Fibroblast of lung (primary cell): ENCODE results near the gene RUNDC3A. TPM values are rescaled to one million over a fixed set of nuclear protein-coding genes. Genes with fewer than 3 reads are reported as not detected.

Experiments used
- DNase-seq, 2 donors: peaks; one replicate each; pipeline versions ENCODE4 v3.0.0 to v3.0.0-alpha.2; 2010; ENCODE audit warnings: low read depth in 2 of 2
- H2AFZ ChIP-seq: 2 replicates; pipeline ENCODE4 v1.5.1; 2012; ENCODE audit warnings: low read length, control low read depth, inconsistent platforms
- H3K27ac ChIP-seq: 2 replicates; pipeline ENCODE4 v1.5.1; 2011; ENCODE audit warnings: low read length, control low read depth; ENCODE audit not compliant: insufficient read depth
- H3K27me3 ChIP-seq: 2 replicates; pipeline ENCODE4 v1.5.1; 2011; ENCODE audit warnings: mild to moderate bottlenecking, low read length; ENCODE audit not compliant: control insufficient read depth, insufficient read depth
- H3K36me3 ChIP-seq: 2 replicates; pipeline ENCODE4 v1.5.1; 2011; ENCODE audit warnings: low read length; ENCODE audit not compliant: control insufficient read depth, insufficient read depth
- H3K4me1 ChIP-seq: 2 replicates; pipeline ENCODE4 v1.5.1; 2011; ENCODE audit warnings: low read length; ENCODE audit not compliant: control insufficient read depth, insufficient read depth; ENCODE audit errors: extremely low read depth
- H3K4me2 ChIP-seq: 2 replicates; pipeline ENCODE4 v1.5.1; 2011; ENCODE audit warnings: low read length, control low read depth; ENCODE audit not compliant: insufficient read depth; ENCODE audit errors: extremely low read depth
- H3K4me3 ChIP-seq, 4 experiments: fragments of 200-600 bp in 1 of 4; sonication (generic) in 1 of 4; replicated peaks in 1 of 4; 2 replicates each; pipeline ENCODE4 v1.5.1; 2011 to 2016; ENCODE audit warnings: low read length in 4 of 4, low read depth in 3 of 4, mild to moderate bottlenecking in 3 of 4, control low read depth in 2 of 4, inconsistent platforms in 1 of 4, mixed read lengths in 1 of 4; ENCODE audit not compliant: insufficient read depth in 1 of 4; ENCODE audit errors: control extremely low read depth in 1 of 4
- H3K79me2 ChIP-seq: 2 replicates; pipeline ENCODE4 v1.5.1; 2012; ENCODE audit warnings: mild to moderate bottlenecking, low read length, inconsistent platforms; ENCODE audit not compliant: control insufficient read depth, insufficient read depth
- H3K9ac ChIP-seq: 2 replicates; pipeline ENCODE4 v1.5.1; 2011; ENCODE audit warnings: mild to moderate bottlenecking, low read length, control low read depth; ENCODE audit not compliant: insufficient read depth
- H3K9me3 ChIP-seq: 2 replicates; pipeline ENCODE4 v1.5.1; 2012; ENCODE audit warnings: low read depth, low read length; ENCODE audit not compliant: control insufficient read depth, insufficient read depth
- H4K20me1 ChIP-seq: 2 replicates; pipeline ENCODE4 v1.5.1; 2011; ENCODE audit warnings: low read length; ENCODE audit not compliant: control insufficient read depth, insufficient read depth; ENCODE audit errors: extremely low read depth
- CTCF ChIP-seq, 2 donors: IDR thresholded peaks in 1 of 2; conservative IDR thresholded peaks in 1 of 2; 1 replicate in 1 of 2; 2 replicates in 1 of 2; pipeline ENCODE4 v1.5.1; 2011 to 2012; ENCODE audit warnings: low read length in 2 of 2, control low read depth in 1 of 2, inconsistent platforms in 1 of 2, low read depth in 1 of 2, mild to moderate bottlenecking in 1 of 2
- EZH2 ChIP-seq: IDR thresholded peaks from 2 replicates; pipeline ENCODE4 v1.5.1; 2012; ENCODE audit warnings: low read length, control low read depth, mild to moderate bottlenecking; ENCODE audit errors: missing control alignments
- polyA plus RNA-seq, 2 donors: library from polyadenylated mRNA; depleted of rRNA in 1 of 2; stranded (reverse) in 1 of 2; unstranded in 1 of 2; fragments of >200 nt; gene quantifications; 2 replicates each; pipeline ENCODE4 v1.2.1, GENCODE V29; 2011 to 2012; ENCODE audit warnings: missing spikeins in 1 of 2
- total RNA-seq: library from RNA; depleted of rRNA; stranded (reverse); fragments of >200 nt; gene quantifications from 2 replicates; pipeline ENCODE4 v1.2.1, GENCODE V29; 2014

The RUNDC3A gene
- total and polyA plus RNA-seq, 2 donors (not counting 1 experiment from before 2014, with no cell fraction given): not detected

- no peak for DNase-seq
- no peak overlapping the region for H2AFZ ChIP-seq
- H3K4me2 ChIP-seq: no peak overlapping the region
- H3K4me3 ChIP-seq: no peak overlapping the region
- no peak overlapping the region for H3K9ac ChIP-seq
- H3K27ac ChIP-seq: no peak overlapping the region
- H3K79me2 ChIP-seq: no peaks in the 10 kb centered on the region
- no peaks in the 10 kb centered on the region for H3K36me3 ChIP-seq
- H4K20me1 ChIP-seq: no peaks in the 10 kb centered on the region
- peaks cover 4% of the 10 kb centered on the region for H3K27me3 ChIP-seq
- H3K9me3 ChIP-seq: no peaks in the 10 kb centered on the region
- no peak for TF ChIP-seq CTCF (conservative IDR thresholded peaks at IDR 0.05 in 1 of 2, IDR thresholded peaks at IDR 0.05 in 1 of 2; ENCODE audit: low read depth in 1 of 2, low read length in 2 of 2)
- TF ChIP-seq EZH2: no peak
- H3K4me1 ChIP-seq: peaks cover 5% of the 10 kb centered on the region
Measured at GRCh38 chr17:44360144-44360533, 51.7 kb downstream of the RUNDC3A start.

- Histone ChIP-seq H4K20me1 (no peaks in the 10 kb centered on the region), H3K4me2 (no peak overlapping the region), H3K36me3 (no peaks in the 10 kb centered on the region), H3K4me1 (peaks cover 5% of the 10 kb centered on the region), H3K9ac (no peak overlapping the region), H3K27me3 (peaks cover 9% of the 10 kb centered on the region), H3K4me3 (no peak overlapping the region), H3K9me3 (no peaks in the 10 kb centered on the region), H3K27ac (no peak overlapping the region), H2AFZ (no peak overlapping the region), H3K79me2 (no peaks in the 10 kb centered on the region)
- peak; percentile 34 to 72 for DNase-seq
- TF ChIP-seq CTCF (conservative IDR thresholded peaks at IDR 0.05 in 1 of 2, IDR thresholded peaks at IDR 0.05 in 1 of 2; ENCODE audit: low read depth in 1 of 2, low read length in 2 of 2) (no peak), EZH2 (no peak)
Measured at GRCh38 chr17:44360826-44361225, 52.4 kb downstream of the RUNDC3A start.

GRCh38 chr17:44361292-44362260, 53.2 kb downstream of the RUNDC3A start:
- H3K4me2 ChIP-seq: no peak overlapping the region
- H2AFZ ChIP-seq: no peak overlapping the region
- TF ChIP-seq CTCF (conservative IDR thresholded peaks at IDR 0.05 in 1 of 2, IDR thresholded peaks at IDR 0.05 in 1 of 2; ENCODE audit: low read depth in 1 of 2, low read length in 2 of 2) (no peak), EZH2 (no peak)
- peak overlapping the region in 1 of 4 experiments; percentile 81 for H3K4me3 ChIP-seq
- H3K36me3 ChIP-seq: no peaks in the 10 kb centered on the region
- no peaks in the 10 kb centered on the region for H3K9me3 ChIP-seq
- no peaks in the 10 kb centered on the region for H3K79me2 ChIP-seq
- H3K4me1 ChIP-seq: peaks cover 5% of the 10 kb centered on the region
- DNase-seq: no peak
- H3K27me3 ChIP-seq: peaks cover 14% of the 10 kb centered on the region
- no peaks in the 10 kb centered on the region for H4K20me1 ChIP-seq
- no peak overlapping the region for H3K9ac ChIP-seq
- no peak overlapping the region for H3K27ac ChIP-seq
